Right lobe of liver (tissue), 4 donors: ENCODE measurements around the gene CELF6.

Source experiments
- POLR2A ChIP-seq: fragments of 450-650 bp; IDR thresholded peaks from one replicate; pipeline ENCODE4 v1.6.1; 2017; ENCODE audit warnings: antibody characterized with exemption, mild to moderate bottlenecking
- TF ChIP-seq, protein P1 (sequence below), 4 donors: fragments of 200-600 bp in 3 of 4; fragments of 450-650 bp in 1 of 4; IDR thresholded peaks; one replicate each; pipeline versions ENCODE4 v1.5.1 to v1.8.0; 2016 to 2022; ENCODE audit warnings: antibody characterized with exemption in 4 of 4, mild to moderate bottlenecking in 2 of 4
- donor health status: DM: no; HTN: no; CAD: no.
- donor health status: DM: no; HTN: no; CAD: no.
- donor health status: DM: no; HTN: yes; CAD: no.

DNA sequence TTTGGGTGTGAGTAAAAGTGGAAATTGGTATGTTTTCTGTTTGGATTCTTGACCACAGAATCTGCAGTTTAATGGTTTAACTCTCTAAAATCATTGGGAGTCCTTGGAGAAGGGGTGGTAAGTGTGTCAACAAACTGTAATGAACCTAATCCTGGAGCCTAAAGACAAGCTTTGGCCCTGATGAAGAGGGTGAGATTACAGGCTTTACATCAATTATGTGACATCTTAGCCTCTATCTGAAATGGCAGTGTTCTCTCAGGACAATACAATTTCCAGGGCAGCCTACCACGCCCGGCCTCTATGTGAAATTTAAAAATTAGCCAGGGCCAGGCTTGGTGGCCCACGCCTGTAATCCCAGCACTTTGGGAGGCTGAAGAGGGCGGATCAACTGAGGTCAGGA is 84.7 kb downstream of the CELF6 start:
- TF ChIP-seq, protein P1, sequence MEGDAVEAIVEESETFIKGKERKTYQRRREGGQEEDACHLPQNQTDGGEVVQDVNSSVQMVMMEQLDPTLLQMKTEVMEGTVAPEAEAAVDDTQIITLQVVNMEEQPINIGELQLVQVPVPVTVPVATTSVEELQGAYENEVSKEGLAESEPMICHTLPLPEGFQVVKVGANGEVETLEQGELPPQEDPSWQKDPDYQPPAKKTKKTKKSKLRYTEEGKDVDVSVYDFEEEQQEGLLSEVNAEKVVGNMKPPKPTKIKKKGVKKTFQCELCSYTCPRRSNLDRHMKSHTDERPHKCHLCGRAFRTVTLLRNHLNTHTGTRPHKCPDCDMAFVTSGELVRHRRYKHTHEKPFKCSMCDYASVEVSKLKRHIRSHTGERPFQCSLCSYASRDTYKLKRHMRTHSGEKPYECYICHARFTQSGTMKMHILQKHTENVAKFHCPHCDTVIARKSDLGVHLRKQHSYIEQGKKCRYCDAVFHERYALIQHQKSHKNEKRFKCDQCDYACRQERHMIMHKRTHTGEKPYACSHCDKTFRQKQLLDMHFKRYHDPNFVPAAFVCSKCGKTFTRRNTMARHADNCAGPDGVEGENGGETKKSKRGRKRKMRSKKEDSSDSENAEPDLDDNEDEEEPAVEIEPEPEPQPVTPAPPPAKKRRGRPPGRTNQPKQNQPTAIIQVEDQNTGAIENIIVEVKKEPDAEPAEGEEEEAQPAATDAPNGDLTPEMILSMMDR (IDR thresholded peaks at IDR 0.05): no peak
- no peak for TF ChIP-seq POLR2A
